ENCODE results near the gene NRG3. TPM values are rescaled to one million over a fixed set of nuclear protein-coding genes. Genes with fewer than 3 reads are reported as not detected.

The NRG3 gene
- total and polyA plus RNA-seq, 2 of the 4 experiments (the other 2 are of a cell fraction), result not detected

GRCh38 chr10:82162549-82163195, 287.7 kb downstream of the NRG3 start:
- ATAC-seq (ENCODE audit: low read depth) (no peak), DNase-seq (no peak)
- BruUV-seq (replicated peaks), result no TSS peak
- POLR2A ChIA-PET (ENCODE audit: unreplicated experiment), result no interaction called here
- Histone ChIP-seq H2BK120ac (ENCODE audit: low read depth, low read length) (no peak overlapping the region), H3K4me3 (ENCODE audit: insufficient read depth, low read depth, low read length) (no peak overlapping the region), H3K14ac (replicated peaks; ENCODE audit: low read depth, low read length) (no peak overlapping the region), H3K36me3 (ENCODE audit: control insufficient read depth, insufficient read depth, low read length) (no peaks in the 10 kb centered on the region), H3K27ac (ENCODE audit: insufficient read depth, low read length) (no peak overlapping the region), H3K4me2 (ENCODE audit: low read depth, low read length) (no peak overlapping the region), H3K18ac (ENCODE audit: low read depth, low read length) (no peak overlapping the region), H3K79me1 (ENCODE audit: low read depth in 1 of 2, low read length in 2 of 2) (no peaks in the 10 kb centered on the region), H4K91ac (ENCODE audit: insufficient read depth, low read depth, low read length) (no peak overlapping the region), H2BK20ac (ENCODE audit: low read depth, low read length) (no peak overlapping the region), H3K9ac (ENCODE audit: low read depth, low read length) (no peak overlapping the region), H3K4ac (ENCODE audit: low read depth, low read length) (no peak overlapping the region), H4K20me1 (ENCODE audit: insufficient read depth, low read length) (no peaks in the 10 kb centered on the region), H2AK9ac (replicated peaks; ENCODE audit: low read depth, low read length, poor library complexity) (no peak overlapping the region), H2AFZ (replicated peaks; ENCODE audit: low read length, poor library complexity) (no peak overlapping the region), H3K9me1 (ENCODE audit: insufficient read depth, low read length) (no peaks in the 10 kb centered on the region), H2BK5ac (ENCODE audit: low read depth, low read length, poor library complexity, severe bottlenecking) (no peak overlapping the region), H3K27me3 (ENCODE audit: control insufficient read depth, insufficient read depth, low read length) (no peaks in the 10 kb centered on the region), H2BK15ac (ENCODE audit: low read depth, low read length) (no peak overlapping the region), H3K56ac (ENCODE audit: extremely low read depth, insufficient read depth, low read length) (no peak overlapping the region), H3K23ac (ENCODE audit: low read depth, low read length) (no peak overlapping the region), H4K5ac (ENCODE audit: low read depth, low read length) (no peak overlapping the region), H2AK5ac (ENCODE audit: low read depth, low read length) (no peak overlapping the region), H3K4me1 (ENCODE audit: control insufficient read depth, insufficient read depth, low read length) (no peaks in the 10 kb centered on the region), H3K9me3 (ENCODE audit: control insufficient read depth, insufficient read depth, low read length) (no peaks in the 10 kb centered on the region), H4K8ac (ENCODE audit: low read depth in 2 of 2, low read length in 2 of 2) (no peak overlapping the region)
- in situ Hi-C loops (cut with MboI; ENCODE audit: low sequenced_read_pairs), result no loop called here
- TF ChIP-seq SMC3 (IDR thresholded peaks at IDR 0.05; ENCODE audit: low read depth, low read length) (no peak), CTCF (conservative IDR thresholded peaks at IDR 0.05; ENCODE audit: low read depth, low read length) (no peak), CEBPB (IDR thresholded peaks at IDR 0.05; ENCODE audit: low read depth, low read length) (no peak), MAFK (IDR thresholded peaks at IDR 0.05; ENCODE audit: low read depth, low read length) (no peak), FOS (IDR thresholded peaks at IDR 0.05; ENCODE audit: low read depth, low read length) (no peak), CHD1 (IDR thresholded peaks at IDR 0.05; ENCODE audit: low read depth, low read length) (no peak), RFX5 (IDR thresholded peaks at IDR 0.05; ENCODE audit: low read depth, low read length) (no peak), RCOR1 (IDR thresholded peaks at IDR 0.05; ENCODE audit: insufficient replicate concordance, low read length) (no peak), RAD21 (IDR thresholded peaks at IDR 0.05; ENCODE audit: low read length) (no peak), ELK1 (IDR thresholded peaks at IDR 0.05; ENCODE audit: borderline replicate concordance, low read depth, low read length) (no peak), MXI1 (IDR thresholded peaks at IDR 0.05; ENCODE audit: borderline replicate concordance, low read depth, low read length) (no peak), BHLHE40 (IDR thresholded peaks at IDR 0.05; ENCODE audit: low read depth, low read length) (no peak), NFE2L2 (IDR thresholded peaks at IDR 0.05; ENCODE audit: low read depth, low read length) (no peak), MAZ (IDR thresholded peaks at IDR 0.05; ENCODE audit: borderline replicate concordance, low read depth, low read length) (no peak), POLR2A (IDR thresholded peaks at IDR 0.05; ENCODE audit: low read depth, low read length) (no peak)
- TF ChIP-seq, protein P1, sequence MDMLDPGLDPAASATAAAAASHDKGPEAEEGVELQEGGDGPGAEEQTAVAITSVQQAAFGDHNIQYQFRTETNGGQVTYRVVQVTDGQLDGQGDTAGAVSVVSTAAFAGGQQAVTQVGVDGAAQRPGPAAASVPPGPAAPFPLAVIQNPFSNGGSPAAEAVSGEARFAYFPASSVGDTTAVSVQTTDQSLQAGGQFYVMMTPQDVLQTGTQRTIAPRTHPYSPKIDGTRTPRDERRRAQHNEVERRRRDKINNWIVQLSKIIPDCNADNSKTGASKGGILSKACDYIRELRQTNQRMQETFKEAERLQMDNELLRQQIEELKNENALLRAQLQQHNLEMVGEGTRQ (IDR thresholded peaks at IDR 0.05; ENCODE audit: low read depth, low read length), result no peak
- CTCF ChIA-PET, result no interaction called here
- dilution Hi-C loops (cut with HindIII; ENCODE audit: low sequenced_read_pairs, unreplicated experiment), result no loop called here
- intact Hi-C loops (cut with micrococcal nuclease), result no loop called here
- no CpG with 5 or more reads among the region's 4 CpGs for WGBS, 2 experiments (ENCODE audit: extremely low coverage in 2 of 2, insufficient read length in 1 of 2)

All from IMR-90 (cell line).